Neural cell (in vitro differentiated cells): ENCODE data around the gene TAS2R46.

Experiments
- CTCF ChIP-seq: fragments of 450-650 bp; IDR thresholded peaks from 2 replicates; pipeline ENCODE4 v1.5.1; 2014; ENCODE audit warnings: antibody characterized with exemption, mild to moderate bottlenecking, moderate library complexity; ENCODE audit not compliant: poor library complexity, severe bottlenecking
- EP300 ChIP-seq: fragments of 450-650 bp; conservative IDR thresholded peaks from 2 replicates; pipeline ENCODE4 v1.6.1; 2014; ENCODE audit warnings: antibody characterized with exemption, mild to moderate bottlenecking, moderate library complexity; ENCODE audit not compliant: poor library complexity, severe bottlenecking
- EZH2 ChIP-seq: fragments of 200-600, 300-800 bp; shearing (Covaris generic), sonication (generic); IDR thresholded peaks from 2 replicates; pipeline ENCODE4 v1.6.1; 2014; ENCODE audit warnings: antibody characterized with exemption, low read length, borderline replicate concordance, mild to moderate bottlenecking; ENCODE audit not compliant: insufficient read depth, poor library complexity, severe bottlenecking
- MXI1 ChIP-seq: fragments of 450-650 bp; conservative IDR thresholded peaks from 2 replicates; pipeline ENCODE4 v1.6.1; 2014; ENCODE audit warnings: antibody characterized with exemption, mild to moderate bottlenecking; ENCODE audit not compliant: poor library complexity, severe bottlenecking
- POLR2AphosphoS5 ChIP-seq: IDR thresholded peaks from 2 replicates; pipeline ENCODE4 v1.6.1; 2012
- RAD21 ChIP-seq: fragments of 450-650 bp; conservative IDR thresholded peaks from 2 replicates; pipeline ENCODE4 v1.6.1; 2014; ENCODE audit warnings: antibody characterized with exemption, mild to moderate bottlenecking, moderate library complexity
- REST ChIP-seq: IDR thresholded peaks from 2 replicates; pipeline ENCODE4 v1.6.1; 2012; ENCODE audit warnings: borderline replicate concordance

- TF ChIP-seq EZH2 (no peak), EP300 (no peak), CTCF (no peak), POLR2AphosphoS5 (no peak), MXI1 (no peak), RAD21 (no peak), REST (no peak)
Measured at GRCh38 chr12:11026118-11026517, 36.0 kb downstream of the TAS2R46 start.
